Panc1 (cell line): Measurements from ENCODE around the gene EPS8L1.

ENCODE experiments used
- CTCF ChIP-seq: fragments of 450-650 bp; IDR thresholded peaks from 2 replicates; pipeline ENCODE4 v1.5.1; 2017; ENCODE audit warnings: mild to moderate bottlenecking
- POLR2AphosphoS5 ChIP-seq: IDR thresholded peaks from 2 replicates; pipeline ENCODE4 v1.6.1; 2012; ENCODE audit warnings: mild to moderate bottlenecking, low read depth, low read length, moderate library complexity
- TF ChIP-seq, protein P1 (sequence below), 2 experiments: IDR thresholded peaks; 2 replicates each; pipeline ENCODE4 v1.6.1; 2011 to 2012; ENCODE audit warnings: low read depth in 2 of 2, control low read depth in 1 of 2, low read length in 1 of 2, mild to moderate bottlenecking in 1 of 2, moderate library complexity in 1 of 2; ENCODE audit not compliant: insufficient read depth in 1 of 2

- TF ChIP-seq CTCF, result no peak
- TF ChIP-seq POLR2AphosphoS5, result no peak
- TF ChIP-seq, protein P1, sequence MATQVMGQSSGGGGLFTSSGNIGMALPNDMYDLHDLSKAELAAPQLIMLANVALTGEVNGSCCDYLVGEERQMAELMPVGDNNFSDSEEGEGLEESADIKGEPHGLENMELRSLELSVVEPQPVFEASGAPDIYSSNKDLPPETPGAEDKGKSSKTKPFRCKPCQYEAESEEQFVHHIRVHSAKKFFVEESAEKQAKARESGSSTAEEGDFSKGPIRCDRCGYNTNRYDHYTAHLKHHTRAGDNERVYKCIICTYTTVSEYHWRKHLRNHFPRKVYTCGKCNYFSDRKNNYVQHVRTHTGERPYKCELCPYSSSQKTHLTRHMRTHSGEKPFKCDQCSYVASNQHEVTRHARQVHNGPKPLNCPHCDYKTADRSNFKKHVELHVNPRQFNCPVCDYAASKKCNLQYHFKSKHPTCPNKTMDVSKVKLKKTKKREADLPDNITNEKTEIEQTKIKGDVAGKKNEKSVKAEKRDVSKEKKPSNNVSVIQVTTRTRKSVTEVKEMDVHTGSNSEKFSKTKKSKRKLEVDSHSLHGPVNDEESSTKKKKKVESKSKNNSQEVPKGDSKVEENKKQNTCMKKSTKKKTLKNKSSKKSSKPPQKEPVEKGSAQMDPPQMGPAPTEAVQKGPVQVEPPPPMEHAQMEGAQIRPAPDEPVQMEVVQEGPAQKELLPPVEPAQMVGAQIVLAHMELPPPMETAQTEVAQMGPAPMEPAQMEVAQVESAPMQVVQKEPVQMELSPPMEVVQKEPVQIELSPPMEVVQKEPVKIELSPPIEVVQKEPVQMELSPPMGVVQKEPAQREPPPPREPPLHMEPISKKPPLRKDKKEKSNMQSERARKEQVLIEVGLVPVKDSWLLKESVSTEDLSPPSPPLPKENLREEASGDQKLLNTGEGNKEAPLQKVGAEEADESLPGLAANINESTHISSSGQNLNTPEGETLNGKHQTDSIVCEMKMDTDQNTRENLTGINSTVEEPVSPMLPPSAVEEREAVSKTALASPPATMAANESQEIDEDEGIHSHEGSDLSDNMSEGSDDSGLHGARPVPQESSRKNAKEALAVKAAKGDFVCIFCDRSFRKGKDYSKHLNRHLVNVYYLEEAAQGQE (IDR thresholded peaks at IDR 0.05; ENCODE audit: insufficient read depth in 1 of 2, low read depth in 2 of 2, low read length in 1 of 2), result no peak
Measured at GRCh38 chr19:55036058-55036457, 39.6 kb upstream of the EPS8L1 start.
